HG02970 (cell line): ENCODE data around the gene FOXA1.

Experiments used
- ATAC-seq: cut with Tn5 transposase; IDR thresholded peaks from one replicate; pipeline ENCODE4 v1.9.1; 2021; ENCODE audit warnings: mild to moderate bottlenecking, moderate library complexity, moderate number of reproducible peaks; ENCODE audit not compliant: unreplicated experiment, low FRiP score

FOXA1 gene

GRCh38 chr14:37590428-37591139 lies 4.5 kb downstream of the FOXA1 start:
- no peak for ATAC-seq

- ATAC-seq, result no peak
These were observed 5.2 kb downstream of the FOXA1 start for GRCh38 chr14:37589715-37590427.

- no peak for ATAC-seq
These were observed 5.9 kb downstream of the FOXA1 start for GRCh38 chr14:37588956-37589714.

GRCh38 chr14:37588667-37588955 lies 6.4 kb downstream of the FOXA1 start:
- ATAC-seq, result no peak

GRCh38 chr14:37587881-37588666 lies 7.0 kb downstream of the FOXA1 start:
- no peak for ATAC-seq

- no peak for ATAC-seq
These were observed 7.8 kb downstream of the FOXA1 start for GRCh38 chr14:37587131-37587803.

GRCh38 chr14:37586797-37587130 lies 8.3 kb downstream of the FOXA1 start:
- no peak for ATAC-seq

GRCh38 chr14:37585971-37586796 lies 8.9 kb downstream of the FOXA1 start:
- ATAC-seq, result no peak

- ATAC-seq, result no peak
These were observed 9.9 kb downstream of the FOXA1 start for GRCh38 chr14:37585101-37585511.

- ATAC-seq, result no peak
These were observed 10.6 kb downstream of the FOXA1 start for GRCh38 chr14:37584211-37585100.

- ATAC-seq, result no peak
These were observed 11.5 kb downstream of the FOXA1 start for GRCh38 chr14:37583358-37584210.

GRCh38 chr14:37580146-37580545 lies 14.9 kb downstream of the FOXA1 start:
- ATAC-seq, result no peak

- ATAC-seq, result no peak
These were observed 15.8 kb downstream of the FOXA1 start for GRCh38 chr14:37579274-37579673.

- ATAC-seq, result no peak
These were observed 21.7 kb downstream of the FOXA1 start for GRCh38 chr14:37573356-37573755.

GRCh38 chr14:37571391-37571790 lies 23.7 kb downstream of the FOXA1 start:
- ATAC-seq, result no peak

- ATAC-seq, result no peak
These were observed 25.3 kb downstream of the FOXA1 start for GRCh38 chr14:37569729-37570128.

GRCh38 chr14:37566811-37567371 lies 28.2 kb downstream of the FOXA1 start:
- no peak for ATAC-seq
